Esophagus muscularis mucosa (tissue), 4 donors: Measurements from ENCODE around the gene TRIM7. TPM values are rescaled to one million over a fixed set of nuclear protein-coding genes. Genes with fewer than 3 reads are reported as not detected.

Source experiments
- DNase-seq: peaks from one replicate; pipeline ENCODE4 v3.0.0-alpha.2; 2017; ENCODE audit errors: extremely low spot score
- H3K27ac ChIP-seq, 4 donors: fragments of 200-600 bp; sonication (generic); replicated peaks in 1 of 4; 1 replicate in 3 of 4; 2 replicates in 1 of 4; pipeline ENCODE4 v1.5.1; 2016 to 2019; ENCODE audit warnings: mild to moderate bottlenecking in 1 of 4
- H3K27me3 ChIP-seq, 4 donors: fragments of 200-600 bp; sonication (generic); one replicate each; pipeline versions ENCODE4 v1.5.1 to v1.6.0; 2016 to 2019
- H3K36me3 ChIP-seq, 4 donors: fragments of 200-600 bp; sonication (generic); one replicate each; pipeline ENCODE4 v1.5.1; 2016 to 2019
- H3K4me1 ChIP-seq, 4 donors: fragments of 200-600 bp; sonication (generic); one replicate each; pipeline ENCODE4 v1.5.1; 2016 to 2019
- H3K4me3 ChIP-seq, 4 donors: fragments of 200-600 bp; sonication (generic); 1 replicate in 2 of 4; 2 replicates in 2 of 4; pipeline ENCODE4 v1.5.1; 2016 to 2019; ENCODE audit warnings: mild to moderate bottlenecking in 4 of 4, moderate library complexity in 1 of 4
- H3K9me3 ChIP-seq, 4 donors: fragments of 200-600 bp; sonication (generic); 1 replicate in 3 of 4; 2 replicates in 1 of 4; pipeline ENCODE4 v1.5.1; 2016 to 2019
- CTCF ChIP-seq, 3 experiments: fragments of 200-600 bp in 2 of 3; fragments of 450-650 bp in 1 of 3; sonication (generic) in 2 of 3; IDR thresholded peaks; one replicate each; pipeline ENCODE4 v1.5.1; 2017 to 2019; ENCODE audit warnings: antibody characterized with exemption in 3 of 3, mild to moderate bottlenecking in 2 of 3, moderate library complexity in 1 of 3
- EP300 ChIP-seq: sonication (generic); formaldehyde crosslinking; IDR thresholded peaks from one replicate; pipeline ENCODE4 v1.6.1; 2017; ENCODE audit warnings: antibody characterized with exemption
- POLR2A ChIP-seq: fragments of 450-650 bp; IDR thresholded peaks from one replicate; pipeline ENCODE4 v1.6.1; 2017; ENCODE audit warnings: antibody characterized with exemption, moderate library complexity, mild to moderate bottlenecking, low read depth
- POLR2AphosphoS5 ChIP-seq, 2 donors: sonication (generic); formaldehyde crosslinking; IDR thresholded peaks; one replicate each; pipeline ENCODE4 v1.6.1; 2017; ENCODE audit warnings: antibody characterized with exemption in 2 of 2
- WGBS: methylation state at CpG from one replicate; pipeline ENCODE4 v1.1.5; 2018; 5-methylcytosine and 5-hydroxymethylcytosine counted together
- intact Hi-C: fragments of 100-400 bp; cut with DNase I; formaldehyde crosslinking; loops from one replicate; pipeline ENCODE4 v1.15.1; 2023
- total RNA-seq, 4 donors: library from RNA; depleted of rRNA; stranded (reverse); fragments of >200 nt; gene quantifications; one replicate each; pipeline versions ENCODE4 v1.1.0 to v1.2.1, GENCODE V29; 2016

TRIM7 gene
- total RNA-seq, 4 donors from 2014 or later, result 2.1 to 5.8 (median 3.4) TPM

- Histone ChIP-seq H3K4me1 (peaks cover 11 to 49% (median 43%) of the 10 kb centered on the region in 4 donors), H3K27ac (peak overlapping the region; percentile 87 to 95 (median 92)), H3K9me3 (no peaks in the 10 kb centered on the region), H3K4me3 (peak overlapping the region; percentile 76 to 84 (median 78)), H3K27me3 (no peaks in the 10 kb centered on the region), H3K36me3 (peaks cover 0 to 3% (median 0%) of the 10 kb centered on the region in 4 donors)
- TF ChIP-seq CTCF (IDR thresholded peaks at IDR 0.05) (peak in 1 of 3 experiments; percentile 13), EP300 (no peak), POLR2AphosphoS5 (IDR thresholded peaks at IDR 0.05) (no peak)
- no peak for DNase-seq
- intact Hi-C loops, result loop anchor here (2.0 kb wide), 1 partner anchor 16 kb away; no protein-coding TSS in a partner anchor
- 0% methylated on average over 42 of the region's 66 CpGs for WGBS
Measured at GRCh38 chr5:181190711-181191525, 14.1 kb downstream of the TRIM7 start.

GRCh38 chr5:181189962-181190710 is 14.9 kb downstream of the TRIM7 start:
- H3K4me3 ChIP-seq, result peak overlapping the region; percentile 76 to 84 (median 78)
- peak overlapping the region; percentile 87 to 95 (median 92) for H3K27ac ChIP-seq
- TF ChIP-seq EP300, result no peak
- TF ChIP-seq POLR2A, result no peak
- no peak for TF ChIP-seq POLR2AphosphoS5 (IDR thresholded peaks at IDR 0.05)
- no peak for TF ChIP-seq CTCF (IDR thresholded peaks at IDR 0.05)
- H3K9me3 ChIP-seq, result no peaks in the 10 kb centered on the region
- intact Hi-C loops, result loop anchor here (1.0 to 2.0 kb wide), 2 partner anchors 17 to 32 kb away; no protein-coding TSS in a partner anchor
- DNase-seq, result no peak
- H3K27me3 ChIP-seq, result no peaks in the 10 kb centered on the region
- H3K4me1 ChIP-seq, result peaks cover 11 to 49% (median 44%) of the 10 kb centered on the region in 4 donors
- peaks cover 0 to 3% (median 0%) of the 10 kb centered on the region in 4 donors for H3K36me3 ChIP-seq
- 0% methylated on average over 19 of the region's 52 CpGs for whole genome bisulfite sequencing

- Histone ChIP-seq H3K9me3 (no peaks in the 10 kb centered on the region), H3K27ac (peak overlapping the region; percentile 87 to 95 (median 92)), H3K4me1 (peaks cover 12 to 55% (median 48%) of the 10 kb centered on the region in 4 donors), H3K27me3 (no peaks in the 10 kb centered on the region), H3K36me3 (no peaks in the 10 kb centered on the region), H3K4me3 (peak overlapping the region; percentile 76 to 84 (median 78))
- TF ChIP-seq CTCF (IDR thresholded peaks at IDR 0.05) (no peak), POLR2AphosphoS5 (IDR thresholded peaks at IDR 0.05) (no peak), EP300 (no peak), POLR2A (no peak)
- DNase-seq, result no peak
- intact Hi-C loops, result loop anchor here (1.0 kb wide), 1 partner anchor 33 kb away; no protein-coding TSS in a partner anchor
- WGBS, result 1% methylated on average over 26 of the region's 41 CpGs
Measured at GRCh38 chr5:181189363-181189961, 15.5 kb downstream of the TRIM7 start.

- 1% methylated on average over 34 of the region's 35 CpGs for WGBS
- Histone ChIP-seq H3K27ac (peak overlapping the region; percentile 87 to 95 (median 92)), H3K36me3 (no peaks in the 10 kb centered on the region), H3K9me3 (no peaks in the 10 kb centered on the region), H3K27me3 (no peaks in the 10 kb centered on the region), H3K4me1 (peaks cover 16 to 61% (median 51%) of the 10 kb centered on the region in 4 donors), H3K4me3 (peak overlapping the region; percentile 76 to 84 (median 78))
- intact Hi-C loops, result loop anchor here (1.0 kb wide), 1 partner anchor 33 kb away; no protein-coding TSS in a partner anchor
- TF ChIP-seq POLR2A (no peak), POLR2AphosphoS5 (IDR thresholded peaks at IDR 0.05) (peak; percentile 21 to 67), EP300 (no peak), CTCF (IDR thresholded peaks at IDR 0.05) (peak in 1 of 3 experiments; percentile 3)
- no peak for DNase-seq
Measured at GRCh38 chr5:181188700-181189362, 16.2 kb downstream of the TRIM7 start.
